Adrenal gland (tissue), 12 donors: ENCODE data around the gene WDR26. TPM values are rescaled to one million over a fixed set of nuclear protein-coding genes. Genes with fewer than 3 reads are reported as not detected.

Source experiments
- DNase-seq, 7 donors: peaks; one replicate each; pipeline ENCODE4 v3.0.0-alpha.2; 2019 to 2020
- H3K27ac ChIP-seq, 5 donors: fragments of 200-600 bp; sonication (generic) in 4 of 5; 1 replicate in 3 of 5; 2 replicates in 2 of 5; pipeline versions ENCODE4 v1.5.1 to v1.8.0; 2016 to 2020; ENCODE audit warnings: mild to moderate bottlenecking in 1 of 5
- H3K27me3 ChIP-seq: fragments of 200-600 bp; 2 replicates; pipeline ENCODE4 v1.8.0; 2021
- H3K36me3 ChIP-seq, 2 donors: fragments of 200-600 bp; replicated peaks in 1 of 2; 1 replicate in 1 of 2; 2 replicates in 1 of 2; pipeline versions ENCODE4 v1.5.1 to v1.8.0; 2018 to 2022
- H3K4me1 ChIP-seq, 2 donors: fragments of 200-600 bp; replicated peaks in 1 of 2; 1 replicate in 1 of 2; 2 replicates in 1 of 2; pipeline versions ENCODE4 v1.5.1 to v1.8.0; 2018 to 2021
- H3K4me3 ChIP-seq, 4 donors: fragments of 200-600 bp; sonication (generic) in 3 of 4; one replicate each; pipeline ENCODE4 v1.5.1; 2016 to 2018
- H3K9me3 ChIP-seq, 3 donors: fragments of 200-600 bp; sonication (generic) in 1 of 3; replicated peaks in 1 of 3; 1 replicate in 2 of 3; 2 replicates in 1 of 3; pipeline versions ENCODE4 v1.5.1 to v1.8.0; 2016 to 2021
- POLR2A ChIP-seq, 2 donors: fragments of 450-650 bp; IDR thresholded peaks; one replicate each; pipeline ENCODE4 v1.6.1; 2017; ENCODE audit warnings: antibody characterized with exemption in 2 of 2, mild to moderate bottlenecking in 2 of 2, moderate library complexity in 1 of 2
- WGBS, 4 donors: extraction: QIAGEN DNeasy Blood & Tissue Kit in 2 of 4; methylation state at CpG; one replicate each; pipeline versions ENCODE4 v1.1.5 to v1.1.7; 2013 to 2017; 5-methylcytosine and 5-hydroxymethylcytosine counted together
- intact Hi-C, 2 donors: fragments of 100-400 bp; cut with DNase I; formaldehyde crosslinking; loops; one replicate each; pipeline versions ENCODE4 v1.14.1 to v1.15.0; 2022 to 2023
- polyA plus RNA-seq, 3 donors: library from polyadenylated mRNA; stranded (reverse); fragments of 200-250 nt in 2 of 3; fragments of 350-450 nt in 1 of 3; fragmentation: Illumina TruSeq in 1 of 3; extraction: RNeasy Lipid Tissue Mini Kit (QIAGEN cat#74804) in 1 of 3; gene quantifications; one replicate each; pipeline ENCODE4 v1.2.3, GENCODE V29; 2013 to 2014
- total RNA-seq, 9 donors: library from RNA; depleted of rRNA in 4 of 9; stranded (reverse); fragments of >200 nt in 4 of 9; fragments of 120-200 nt in 1 of 9; fragmentation: NEBNext Ultra II Directional in 1 of 9; extraction: Animal tissue kit (Norgen Biotek cat#: 25700) in 1 of 9; gene quantifications; one replicate each; pipeline versions ENCODE4 v1.1.0 to v1.2.4, GENCODE V29; 2013 to 2023
- TF ChIP-seq, protein P1 (sequence below), 6 experiments: fragments of 450-650 bp in 4 of 6; fragments of 200-600 bp in 2 of 6; sonication (generic) in 1 of 6; IDR thresholded peaks; 1 replicate in 5 of 6; 2 replicates in 1 of 6; pipeline versions ENCODE4 v1.5.1 to v1.8.0; 2016 to 2021; ENCODE audit warnings: antibody characterized with exemption in 6 of 6, mild to moderate bottlenecking in 2 of 6, moderate library complexity in 1 of 6
- donor health status: healthy with polysubstance abuse.
- donor health status: Bipolar disorder and iron deficiency.
- donor health status: DM: yes; HTN: yes; CAD: no.
- donor health status: DM: no; HTN: no; CAD: no.
- donor health status: DM: no; HTN: no; CAD: no.
- donor health status: DM: yes; HTN: yes; CAD: no.

Gene WDR26
- total and polyA plus RNA-seq, 12 donors: 25.6 to 92.0 (median 71.2) TPM

DNA sequence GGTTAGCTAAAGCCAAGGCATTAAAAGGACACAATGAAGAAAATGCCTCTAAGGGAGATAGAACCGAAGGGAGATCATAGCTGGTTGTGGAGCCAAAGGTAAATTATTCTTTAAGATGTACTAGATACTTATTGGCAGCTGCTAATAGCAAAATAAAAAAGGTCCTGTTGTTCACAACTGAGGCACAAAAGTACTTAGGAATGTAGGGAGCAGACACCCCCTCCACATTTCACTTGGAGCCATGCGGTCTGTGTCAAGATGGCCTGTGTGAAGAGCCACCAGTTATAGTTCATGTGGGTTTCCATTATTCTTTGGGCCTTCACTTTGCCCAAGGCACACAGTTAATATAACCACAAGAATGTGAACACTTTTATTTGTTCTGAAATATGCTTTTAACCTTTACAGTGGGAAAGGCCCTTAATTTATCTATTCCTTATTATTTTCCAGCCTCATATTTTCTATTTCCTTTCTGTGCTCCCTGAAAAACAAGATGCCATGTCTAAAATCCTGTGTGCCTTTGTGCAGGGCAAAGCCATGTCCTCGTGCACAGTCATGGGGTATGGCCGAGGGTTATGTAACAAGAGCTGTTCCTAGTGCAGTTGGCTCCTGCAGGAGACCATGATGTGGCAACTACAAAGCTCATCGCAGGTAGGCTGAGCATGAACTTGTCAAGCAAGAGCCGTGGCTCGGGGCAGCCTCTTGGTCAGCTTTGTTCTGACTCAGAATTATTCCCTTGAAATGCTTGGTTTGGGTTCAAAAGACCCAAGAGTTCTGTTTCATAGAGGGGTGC is 16.2 kb upstream of the WDR26 start:
- Histone ChIP-seq H3K27ac (no peak overlapping the region), H3K27me3 (no peaks in the 10 kb centered on the region), H3K4me1 (peaks cover 0 to 9% of the 10 kb centered on the region in 2 donors), H3K36me3 (no peaks in the 10 kb centered on the region), H3K4me3 (no peak overlapping the region), H3K9me3 (no peaks in the 10 kb centered on the region)
- TF ChIP-seq, protein P1, sequence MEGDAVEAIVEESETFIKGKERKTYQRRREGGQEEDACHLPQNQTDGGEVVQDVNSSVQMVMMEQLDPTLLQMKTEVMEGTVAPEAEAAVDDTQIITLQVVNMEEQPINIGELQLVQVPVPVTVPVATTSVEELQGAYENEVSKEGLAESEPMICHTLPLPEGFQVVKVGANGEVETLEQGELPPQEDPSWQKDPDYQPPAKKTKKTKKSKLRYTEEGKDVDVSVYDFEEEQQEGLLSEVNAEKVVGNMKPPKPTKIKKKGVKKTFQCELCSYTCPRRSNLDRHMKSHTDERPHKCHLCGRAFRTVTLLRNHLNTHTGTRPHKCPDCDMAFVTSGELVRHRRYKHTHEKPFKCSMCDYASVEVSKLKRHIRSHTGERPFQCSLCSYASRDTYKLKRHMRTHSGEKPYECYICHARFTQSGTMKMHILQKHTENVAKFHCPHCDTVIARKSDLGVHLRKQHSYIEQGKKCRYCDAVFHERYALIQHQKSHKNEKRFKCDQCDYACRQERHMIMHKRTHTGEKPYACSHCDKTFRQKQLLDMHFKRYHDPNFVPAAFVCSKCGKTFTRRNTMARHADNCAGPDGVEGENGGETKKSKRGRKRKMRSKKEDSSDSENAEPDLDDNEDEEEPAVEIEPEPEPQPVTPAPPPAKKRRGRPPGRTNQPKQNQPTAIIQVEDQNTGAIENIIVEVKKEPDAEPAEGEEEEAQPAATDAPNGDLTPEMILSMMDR (IDR thresholded peaks at IDR 0.05): no peak
- TF ChIP-seq POLR2A (IDR thresholded peaks at IDR 0.05): no peak
- intact Hi-C loops: loop anchor here in 1 of 2 donors (10.0 kb wide), 1 partner anchor 76 kb away; no protein-coding TSS in a partner anchor
- 85 to 96% (median 92%) methylated on average over 4 to 7 of the region's 7 CpGs for WGBS, 4 donors
- DNase-seq: no peak

DNA sequence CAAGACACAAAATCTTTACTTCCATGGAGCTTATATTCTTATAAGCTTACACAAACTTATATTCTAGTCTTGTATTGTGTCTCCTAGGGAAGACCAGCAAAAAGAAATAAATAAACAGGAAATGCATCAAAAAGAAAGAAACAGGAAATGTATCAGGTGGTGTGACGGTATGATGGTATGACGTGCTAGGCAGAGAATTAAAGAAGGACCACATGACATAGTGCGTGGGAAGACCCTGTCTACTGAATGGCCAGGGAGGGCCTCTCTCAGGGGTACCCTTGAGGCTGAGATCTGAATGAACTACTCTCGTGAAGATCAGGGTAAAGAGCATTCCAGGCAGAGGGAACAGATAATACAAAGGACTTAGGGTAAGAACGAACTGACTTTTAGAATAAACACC is 15.6 kb upstream of the WDR26 start:
- intact Hi-C loops: loop anchor here in 1 of 2 donors (10.0 kb wide), 1 partner anchor 75 kb away; no protein-coding TSS in a partner anchor
- no peak for TF ChIP-seq POLR2A (IDR thresholded peaks at IDR 0.05)
- TF ChIP-seq, protein P1 (IDR thresholded peaks at IDR 0.05): no peak
- 79 to 88% (median 81%) methylated on average over 5 of the region's 5 CpGs for WGBS, 4 donors

DNA sequence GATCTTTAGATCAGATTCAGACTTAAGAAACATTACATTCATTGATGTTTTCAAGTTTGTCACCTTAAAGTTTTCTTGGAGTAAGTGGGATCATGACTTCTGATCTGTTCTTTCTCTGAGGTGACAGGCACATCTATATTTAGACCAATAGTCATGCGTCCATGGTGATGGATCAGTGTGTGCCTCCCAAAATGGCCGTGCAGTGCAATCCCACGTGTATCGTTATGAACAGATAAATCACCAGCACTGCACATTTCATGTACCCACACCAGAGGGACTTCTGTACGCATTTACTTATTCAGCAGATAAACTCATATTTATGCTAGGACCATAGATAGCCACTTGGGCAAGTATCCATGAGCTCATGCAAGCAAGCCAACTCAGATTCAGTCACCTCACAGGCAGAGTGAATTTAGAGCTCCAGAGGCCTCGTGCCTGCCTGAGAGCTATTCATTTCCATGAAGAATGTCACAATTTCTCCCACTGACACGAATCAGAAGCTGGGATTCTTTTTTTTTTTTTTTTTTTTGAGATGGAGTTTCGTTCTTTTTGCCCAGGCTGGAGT is 13.9 kb upstream of the WDR26 start:
- H3K27ac ChIP-seq: no peak overlapping the region
- 77 to 87% (median 82%) methylated on average over 8 of the region's 8 CpGs for WGBS, 4 donors

More for the DNA sequence above, 15.6 kb upstream of the WDR26 start:
- Histone ChIP-seq H3K27ac (no peak overlapping the region), H3K4me3 (no peak overlapping the region), H3K36me3 (no peaks in the 10 kb centered on the region), H3K9me3 (no peaks in the 10 kb centered on the region), H3K4me1 (peaks cover 0 to 9% of the 10 kb centered on the region in 2 donors), H3K27me3 (no peaks in the 10 kb centered on the region)
- no peak for DNase-seq

GRCh38 chr1:224447971-224448370 is 13.4 kb upstream of the WDR26 start:
- WGBS, 4 donors: 94 to 100% (median 98%) methylated on average over 3 of the region's 3 CpGs
- peaks cover 0 to 9% of the 10 kb centered on the region in 2 donors for H3K4me1 ChIP-seq

More for the DNA sequence above, 13.9 kb upstream of the WDR26 start:
- Histone ChIP-seq H3K36me3 (no peaks in the 10 kb centered on the region), H3K27me3 (no peaks in the 10 kb centered on the region), H3K4me1 (peaks cover 0 to 9% of the 10 kb centered on the region in 2 donors), H3K4me3 (no peak overlapping the region), H3K9me3 (no peaks in the 10 kb centered on the region)
- intact Hi-C loops: no loop called here
- TF ChIP-seq, protein P1 (IDR thresholded peaks at IDR 0.05): no peak
- TF ChIP-seq POLR2A (IDR thresholded peaks at IDR 0.05): no peak
- no peak for DNase-seq

More at GRCh38 chr1:224447971-224448370, 13.4 kb upstream of the WDR26 start:
- TF ChIP-seq, protein P1 (IDR thresholded peaks at IDR 0.05): no peak
- TF ChIP-seq POLR2A (IDR thresholded peaks at IDR 0.05): no peak
- Histone ChIP-seq H3K27ac (no peak overlapping the region), H3K27me3 (no peaks in the 10 kb centered on the region), H3K9me3 (no peaks in the 10 kb centered on the region), H3K4me3 (no peak overlapping the region), H3K36me3 (no peaks in the 10 kb centered on the region)
- intact Hi-C loops: no loop called here
- DNase-seq: no peak
